Kidney (tissue), 14 donors: ENCODE measurements around the gene HDDC3. TPM values are rescaled to one million over a fixed set of nuclear protein-coding genes. Genes with fewer than 3 reads are reported as not detected.

Experiments used
- DNase-seq, 5 donors: peaks; one replicate each; pipeline ENCODE4 v3.0.0-alpha.2; 2013 to 2020
- FAIRE-seq: peaks from 2 replicates; lab custom pipeline; 2012; peaks lifted over from hg19 to GRCh38; lab: Jason Lieb, UNC
- H3K27ac ChIP-seq, 2 donors: one replicate each; pipeline ENCODE4 v1.7.0; 2013; ENCODE audit warnings: low read depth in 2 of 2, low read length in 2 of 2, inconsistent platforms in 1 of 2
- H3K27me3 ChIP-seq: one replicate; pipeline ENCODE4 v1.7.1; 2013; ENCODE audit warnings: low read length, inconsistent platforms; ENCODE audit not compliant: control insufficient read depth, insufficient read depth
- H3K36me3 ChIP-seq, 3 donors: one replicate each; pipeline versions ENCODE4 v1.7.0 to v1.7.1; 2013; ENCODE audit warnings: low read length in 3 of 3, control low read depth in 1 of 3, inconsistent platforms in 1 of 3; ENCODE audit not compliant: insufficient read depth in 3 of 3, control insufficient read depth in 2 of 3
- H3K4me1 ChIP-seq, 3 donors: one replicate each; pipeline versions ENCODE4 v1.7.0 to v1.7.1; 2013; ENCODE audit warnings: low read length in 3 of 3, inconsistent platforms in 1 of 3, low read depth in 1 of 3; ENCODE audit not compliant: control insufficient read depth in 2 of 3, insufficient read depth in 2 of 3
- H3K4me3 ChIP-seq, 3 donors: one replicate each; pipeline versions ENCODE4 v1.7.0 to v1.8.1; 2013; ENCODE audit warnings: low read length in 3 of 3, control low read depth in 1 of 3, inconsistent platforms in 1 of 3
- H3K9ac ChIP-seq, 3 donors: one replicate each; pipeline versions ENCODE4 v1.7.0 to v1.7.1; 2013; ENCODE audit warnings: low read length in 3 of 3, control low read depth in 1 of 3, inconsistent platforms in 1 of 3
- H3K9me3 ChIP-seq, 3 donors: one replicate each; pipeline versions ENCODE4 v1.7.0 to v1.7.1; 2013; ENCODE audit warnings: low read length in 3 of 3, control low read depth in 1 of 3, inconsistent platforms in 1 of 3; ENCODE audit not compliant: control insufficient read depth in 2 of 3, insufficient read depth in 1 of 3
- intact Hi-C: fragments of 100-400 bp; cut with DNase I; formaldehyde crosslinking; loops from one replicate; pipeline ENCODE4 v1.11.1; 2022
- polyA plus RNA-seq: library from polyadenylated mRNA; stranded (reverse); fragments of 350-450 nt; fragmentation: Illumina TruSeq; extraction: RNeasy Lipid Tissue Mini Kit (QIAGEN cat#74804); gene quantifications from one replicate; pipeline ENCODE4 v1.2.3, GENCODE V29; 2014; ENCODE audit warnings: low read depth, low replicate concordance; ENCODE audit not compliant: insufficient read depth
- total RNA-seq: library from RNA; stranded (reverse); fragmentation: NEBNext Ultra II Directional; extraction: Animal tissue kit (Norgen Biotek cat#: 25700); gene quantifications from one replicate; pipeline ENCODE4 v1.2.1, GENCODE V29; 2021
- TF ChIP-seq, protein P1 (sequence below): IDR thresholded peaks from 3 replicates; pipeline ENCODE4 v1.5.1; 2012; ENCODE audit warnings: mild to moderate bottlenecking, moderate library complexity, borderline replicate concordance; ENCODE audit not compliant: insufficient read depth; ENCODE audit errors: extremely low read depth
- donor health status: control.
- donor health status: control.
- donor health status: control.
- donor health status: control.
- donor health status: control.
- donor health status: DM: yes; HTN: yes; CAD: no.
- donor health status: Normal renal cell carcinoma (clear cell type).

HDDC3 gene
- total and polyA plus RNA-seq, 2 donors from 2014 or later = 15.5 to 47.3 TPM

DNA sequence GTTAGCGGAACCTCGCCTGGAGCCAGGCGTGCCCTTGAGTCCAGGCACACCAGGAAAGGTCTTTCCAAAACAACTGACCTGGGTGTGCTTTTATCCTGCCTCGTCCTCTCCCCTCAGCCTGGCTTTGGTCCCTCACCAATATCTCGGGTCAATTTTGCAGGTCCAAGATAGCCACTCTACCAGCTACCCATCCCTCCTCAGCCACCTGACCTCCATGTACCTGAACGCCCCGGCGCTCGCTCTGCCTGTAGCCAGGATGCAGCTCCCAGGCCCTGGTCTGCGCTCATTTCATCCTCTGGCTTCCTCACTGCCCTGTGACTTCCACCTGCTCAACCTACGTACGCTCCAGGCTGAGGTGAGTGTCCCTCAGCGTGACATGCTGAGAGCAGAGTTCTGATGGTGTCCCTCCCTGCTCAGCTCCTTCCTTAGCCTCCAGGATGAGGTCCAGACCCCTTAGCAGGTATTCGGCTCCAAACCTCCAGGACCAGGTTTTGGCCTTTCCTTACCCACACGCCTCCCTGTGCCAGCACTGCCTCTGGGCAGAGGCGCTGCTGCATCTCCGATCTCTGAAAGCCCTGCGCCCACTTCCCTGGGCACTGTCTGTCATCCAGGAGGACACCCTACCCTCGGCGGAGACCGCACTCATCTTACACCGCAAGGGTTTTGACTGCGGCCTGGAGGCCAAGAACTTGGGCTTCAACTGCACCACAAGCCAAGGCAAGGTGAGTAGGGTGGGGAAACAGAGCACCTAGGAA, 14.1 kb downstream of the HDDC3 start:
- intact Hi-C loops = no loop called here
- Histone ChIP-seq H3K9me3 (no peaks in the 10 kb centered on the region), H3K4me1 (no peaks in the 10 kb centered on the region), H3K9ac (no peak overlapping the region), H3K36me3 (peaks cover 2 to 51% (median 43%) of the 10 kb centered on the region in 3 donors), H3K27ac (no peak overlapping the region), H3K4me3 (no peak overlapping the region), H3K27me3 (no peaks in the 10 kb centered on the region)
- peak in 1 of 5 donors; percentile 45 for DNase-seq
- TF ChIP-seq, protein P1, sequence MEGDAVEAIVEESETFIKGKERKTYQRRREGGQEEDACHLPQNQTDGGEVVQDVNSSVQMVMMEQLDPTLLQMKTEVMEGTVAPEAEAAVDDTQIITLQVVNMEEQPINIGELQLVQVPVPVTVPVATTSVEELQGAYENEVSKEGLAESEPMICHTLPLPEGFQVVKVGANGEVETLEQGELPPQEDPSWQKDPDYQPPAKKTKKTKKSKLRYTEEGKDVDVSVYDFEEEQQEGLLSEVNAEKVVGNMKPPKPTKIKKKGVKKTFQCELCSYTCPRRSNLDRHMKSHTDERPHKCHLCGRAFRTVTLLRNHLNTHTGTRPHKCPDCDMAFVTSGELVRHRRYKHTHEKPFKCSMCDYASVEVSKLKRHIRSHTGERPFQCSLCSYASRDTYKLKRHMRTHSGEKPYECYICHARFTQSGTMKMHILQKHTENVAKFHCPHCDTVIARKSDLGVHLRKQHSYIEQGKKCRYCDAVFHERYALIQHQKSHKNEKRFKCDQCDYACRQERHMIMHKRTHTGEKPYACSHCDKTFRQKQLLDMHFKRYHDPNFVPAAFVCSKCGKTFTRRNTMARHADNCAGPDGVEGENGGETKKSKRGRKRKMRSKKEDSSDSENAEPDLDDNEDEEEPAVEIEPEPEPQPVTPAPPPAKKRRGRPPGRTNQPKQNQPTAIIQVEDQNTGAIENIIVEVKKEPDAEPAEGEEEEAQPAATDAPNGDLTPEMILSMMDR = no peak
- FAIRE-seq = no peak

DNA sequence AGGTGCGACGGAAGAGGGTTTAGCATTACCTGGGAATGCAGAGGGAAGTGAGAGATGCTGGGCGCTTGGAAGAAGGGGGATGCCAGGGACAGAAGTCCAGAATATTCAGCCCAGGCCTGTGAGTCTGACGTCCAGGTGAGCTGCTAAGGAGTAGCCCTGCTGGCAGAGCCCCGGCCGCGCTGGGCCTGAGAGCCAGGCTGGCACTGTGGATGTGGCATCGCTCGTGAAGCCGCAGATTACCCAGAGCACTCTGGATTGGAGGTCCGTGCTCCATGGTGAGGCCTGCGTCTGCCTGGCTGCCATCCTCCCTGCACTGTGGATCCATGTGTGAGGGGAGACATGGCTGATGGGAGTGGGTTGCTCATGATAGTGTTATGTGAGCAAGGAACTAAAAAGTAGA, 14.8 kb downstream of the HDDC3 start:
- Histone ChIP-seq H3K4me1 (no peaks in the 10 kb centered on the region), H3K9ac (no peak overlapping the region), H3K36me3 (peaks cover 2 to 58% (median 49%) of the 10 kb centered on the region in 3 donors), H3K27me3 (no peaks in the 10 kb centered on the region), H3K9me3 (no peaks in the 10 kb centered on the region), H3K4me3 (no peak overlapping the region), H3K27ac (no peak overlapping the region)
- DNase-seq = peak in 1 of 5 donors; percentile 63
- intact Hi-C loops = no loop called here
- no peak for FAIRE-seq
- TF ChIP-seq, protein P1 = no peak

DNA sequence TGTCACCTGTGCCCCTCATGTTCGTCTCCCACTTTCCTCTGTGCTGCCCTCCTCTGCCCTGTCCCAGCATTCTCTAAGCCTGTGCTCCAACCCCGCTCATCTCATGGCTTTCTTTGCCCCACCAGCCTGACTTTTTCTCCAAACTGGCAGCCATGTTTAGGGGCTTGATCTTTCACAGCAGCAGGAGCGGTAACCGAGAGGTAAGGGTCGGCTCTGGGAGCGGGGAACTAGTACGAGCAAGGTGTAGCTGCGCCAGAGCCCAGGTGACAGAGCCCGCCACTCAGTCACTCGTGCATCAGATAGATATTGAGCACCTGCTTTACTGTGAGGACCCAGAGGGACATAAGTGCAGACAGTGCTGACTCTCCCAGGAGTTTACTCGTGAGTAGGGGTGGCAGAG, 15.9 kb downstream of the HDDC3 start:
- FAIRE-seq = no peak

More for the DNA sequence above, 15.9 kb downstream of the HDDC3 start:
- no peak overlapping the region for H3K9ac ChIP-seq
- H3K27me3 ChIP-seq = no peaks in the 10 kb centered on the region
- H3K9me3 ChIP-seq = no peaks in the 10 kb centered on the region
- H3K36me3 ChIP-seq = peaks cover 2 to 69% (median 56%) of the 10 kb centered on the region in 3 donors
- no peak for DNase-seq
- no peak overlapping the region for H3K27ac ChIP-seq
- no peaks in the 10 kb centered on the region for H3K4me1 ChIP-seq
- TF ChIP-seq, protein P1 = no peak
- intact Hi-C loops = no loop called here
- no peak overlapping the region for H3K4me3 ChIP-seq
